ENCODE measurements around the gene FAM222A. TPM values are rescaled to one million over a fixed set of nuclear protein-coding genes. Genes with fewer than 3 reads are reported as not detected.

FAM222A gene
- total and polyA plus RNA-seq, 2 of the 8 experiments (the other 6 are each of a cell fraction or from before 2014, with no cell fraction given) = 0.94 to 1.1 TPM

- Histone ChIP-seq H3K4ac (replicated peaks; ENCODE audit: insufficient read length, low read depth, low read length) (no peak overlapping the region), H3K9ac (replicated peaks in 1 of 4; ENCODE audit: extremely low read depth in 1 of 4, low read depth in 3 of 4, low read length in 3 of 4) (no peak overlapping the region), H2BK15ac (ENCODE audit: low read length) (no peak overlapping the region; the same call in 1 of the 2 replicates), H2AK5ac (ENCODE audit: low read depth, low read length) (no peak overlapping the region), H4K8ac (ENCODE audit: extremely low read depth, insufficient read depth, low read length) (no peak overlapping the region), H2BK5ac (ENCODE audit: low read depth, low read length) (no peak overlapping the region), H3K56ac (replicated peaks; ENCODE audit: insufficient read length, low read depth, low read length) (no peak overlapping the region), H3K14ac (ENCODE audit: insufficient read length) (no peak overlapping the region), H3K79me1 (ENCODE audit: low read depth, low read length) (no peaks in the 10 kb centered on the region), H3K79me2 (ENCODE audit: control insufficient read depth in 1 of 2, insufficient read depth in 2 of 2, low read length in 2 of 2) (no peaks in the 10 kb centered on the region), H3K23me2 (ENCODE audit: low read depth, low read length) (no peaks in the 10 kb centered on the region), H3K9me3 (ENCODE audit: insufficient read depth in 2 of 2, low read depth in 1 of 2, low read length in 1 of 2) (no peaks in the 10 kb centered on the region; a peak in 1 of 4 replicates), H3K4me3 (ENCODE audit: extremely low read depth in 1 of 4, insufficient read depth in 2 of 4, low read depth in 3 of 4, low read length in 4 of 4) (no peak overlapping the region), H4K5ac (ENCODE audit: insufficient read length, low read depth, low read length) (no peak overlapping the region), H3K4me2 (ENCODE audit: insufficient read depth in 1 of 2, low read depth in 2 of 2, low read length in 2 of 2) (no peak overlapping the region), H2BK120ac (replicated peaks; ENCODE audit: low read depth, low read length) (no peak overlapping the region), H4K91ac (replicated peaks; ENCODE audit: insufficient read length, low read length) (no peak overlapping the region), H3K23ac (ENCODE audit: insufficient read length) (no peak overlapping the region), H3K27me3 (replicated peaks in 1 of 4; ENCODE audit: control insufficient read depth in 3 of 4, extremely low read depth in 1 of 4, insufficient read depth in 3 of 4, low read length in 3 of 4) (no peaks in the 10 kb centered on the region), H3K27ac (ENCODE audit: low read depth, low read length) (no peak overlapping the region), H3K36me3 (ENCODE audit: control insufficient read depth in 2 of 4, insufficient read depth in 4 of 4, low read length in 3 of 4) (no peaks in the 10 kb centered on the region), H2BK20ac (ENCODE audit: low read length) (no peak overlapping the region), H3K4me1 (replicated peaks in 1 of 4; ENCODE audit: control insufficient read depth in 3 of 4, insufficient read depth in 4 of 4, low read length in 3 of 4) (peaks cover 0 to 3% (median 1%) of the 10 kb centered on the region in 4 experiments; a peak in 1 of 7 replicates), H4K20me1 (replicated peaks in 1 of 2; ENCODE audit: control insufficient read depth in 1 of 2, insufficient read depth in 2 of 2, low read length in 2 of 2) (peaks cover 0 to 3% of the 10 kb centered on the region in 2 experiments), H2AFZ (ENCODE audit: low read length) (no peak overlapping the region), H2BK12ac (ENCODE audit: low read depth, low read length) (no peak overlapping the region), H3K18ac (ENCODE audit: extremely low read depth, low read length) (no peak overlapping the region)
- DNase-seq (ENCODE audit: low read depth in 1 of 2, low spot score in 2 of 2) (no peak), FAIRE-seq (no peak)
- POLR2A ChIA-PET (ENCODE audit: partially characterized antibody) = interaction anchor here (0.9 to 1.6 kb wide), 2 partner anchors 8 to 38 kb away, joined by 3 to 4 read pairs; no protein-coding TSS in a partner anchor
- 79% methylated on average over 3 of the region's 3 CpGs; no CpG with 5 or more reads in 1 of the 2 experiments for WGBS, 2 experiments (ENCODE audit: extremely low coverage in 1 of 2, insufficient coverage in 1 of 2, insufficient read length in 1 of 2, insufficient replicate concordance in 2 of 2, low coverage in 1 of 2, low lambda C conversion rate in 2 of 2, missing lambda C conversion rate in 1 of 2)
- CTCF ChIA-PET (ENCODE audit: partially characterized antibody) = interaction anchor here (0.5 to 1.5 kb wide), 7 partner anchors 11 to 901 kb away, joined by 3 to 5 read pairs (median 4); no protein-coding TSS in a partner anchor
- TF ChIP-seq TCF12 (IDR thresholded peaks at IDR 0.05; ENCODE audit: low read depth, low read length) = no peak
- TF ChIP-seq USF2 (IDR thresholded peaks at IDR 0.05; ENCODE audit: low read length) = no peak
- TF ChIP-seq MAX (IDR thresholded peaks at IDR 0.05) = no peak
- no peak for TF ChIP-seq NANOG (IDR thresholded peaks at IDR 0.05; ENCODE audit: insufficient read depth, low read depth, low read length, poor library complexity, severe bottlenecking)
- TF ChIP-seq JUN (IDR thresholded peaks at IDR 0.05; ENCODE audit: low read depth, low read length) = no peak
- no peak for TF ChIP-seq CBX5 (IDR thresholded peaks at IDR 0.05; ENCODE audit: low read depth, low read length)
- no peak for TF ChIP-seq TAF7 (optimal IDR thresholded peaks at IDR 0.05; ENCODE audit: borderline replicate concordance, low read depth, low read length)
- no peak for TF ChIP-seq ATF2 (IDR thresholded peaks at IDR 0.05; ENCODE audit: low read length)
- TF ChIP-seq KDM4A (IDR thresholded peaks at IDR 0.05; ENCODE audit: low read depth, low read length, severe bottlenecking) = no peak
- no peak for TF ChIP-seq RFX5 (IDR thresholded peaks at IDR 0.05; ENCODE audit: borderline replicate concordance, low read depth, low read length)
Observed at GRCh38 chr12:109671502-109671901, 42.1 kb upstream of the FAM222A start.
